Liver (tissue), 3 donors: Measurements from ENCODE around the gene ODF2.
"Not testable (repeated sequence)": the region's sequence is repeated elsewhere in the genome, so short reads cannot be mapped to it uniquely, and the experiment has no call there.

Experiments
- FOXA1 ChIP-seq: IDR thresholded peaks from 2 replicates; pipeline ENCODE4 v1.6.1; 2016; ENCODE audit warnings: antibody characterized with exemption
- FOXA2 ChIP-seq: IDR thresholded peaks from 2 replicates; pipeline ENCODE4 v1.6.1; 2016; ENCODE audit warnings: antibody characterized with exemption
- GABPA ChIP-seq, 2 donors: IDR thresholded peaks in 1 of 2; conservative IDR thresholded peaks in 1 of 2; 2 replicates each; pipeline ENCODE4 v1.6.1; 2016; ENCODE audit warnings: antibody characterized with exemption in 2 of 2, mild to moderate bottlenecking in 1 of 2, moderate library complexity in 1 of 2
- HNF4A ChIP-seq, 2 donors: conservative IDR thresholded peaks; 2 replicates each; pipeline ENCODE4 v1.6.1; 2016; ENCODE audit warnings: antibody characterized with exemption in 2 of 2, mild to moderate bottlenecking in 2 of 2
- MAX ChIP-seq: IDR thresholded peaks from 2 replicates; pipeline ENCODE4 v1.6.1; 2016; ENCODE audit warnings: antibody characterized with exemption
- RAD21 ChIP-seq, 2 donors: IDR thresholded peaks; 2 replicates each; pipeline ENCODE4 v1.6.1; 2016; ENCODE audit warnings: antibody characterized with exemption in 2 of 2, mild to moderate bottlenecking in 2 of 2
- RXRA ChIP-seq, 2 donors: IDR thresholded peaks; 2 replicates each; pipeline ENCODE4 v1.6.1; 2017 to 2018; ENCODE audit warnings: antibody characterized with exemption in 2 of 2, mild to moderate bottlenecking in 1 of 2
- SP1 ChIP-seq: IDR thresholded peaks from 2 replicates; pipeline ENCODE4 v1.6.1; 2018; ENCODE audit warnings: antibody characterized with exemption, mild to moderate bottlenecking
- TAF1 ChIP-seq: conservative IDR thresholded peaks from 2 replicates; pipeline ENCODE4 v1.6.1; 2016; ENCODE audit warnings: antibody characterized with exemption, mild to moderate bottlenecking
- TF ChIP-seq, protein P1 (sequence below): fragments of 150-350 bp; IDR thresholded peaks from 2 replicates; pipeline ENCODE4 v1.5.1; 2017; ENCODE audit warnings: improper control_type of control experiment, low read depth, low read length; ENCODE audit not compliant: missing input control
- TF ChIP-seq, protein P2 (sequence below): IDR thresholded peaks from 2 replicates; pipeline ENCODE4 v1.6.1; 2016; ENCODE audit warnings: antibody characterized with exemption
- TF ChIP-seq, protein P3 (sequence below): IDR thresholded peaks from 2 replicates; pipeline ENCODE4 v1.6.1; 2016; ENCODE audit warnings: antibody characterized with exemption
- donor health status: healthy.
- donor health status: healthy.

DNA sequence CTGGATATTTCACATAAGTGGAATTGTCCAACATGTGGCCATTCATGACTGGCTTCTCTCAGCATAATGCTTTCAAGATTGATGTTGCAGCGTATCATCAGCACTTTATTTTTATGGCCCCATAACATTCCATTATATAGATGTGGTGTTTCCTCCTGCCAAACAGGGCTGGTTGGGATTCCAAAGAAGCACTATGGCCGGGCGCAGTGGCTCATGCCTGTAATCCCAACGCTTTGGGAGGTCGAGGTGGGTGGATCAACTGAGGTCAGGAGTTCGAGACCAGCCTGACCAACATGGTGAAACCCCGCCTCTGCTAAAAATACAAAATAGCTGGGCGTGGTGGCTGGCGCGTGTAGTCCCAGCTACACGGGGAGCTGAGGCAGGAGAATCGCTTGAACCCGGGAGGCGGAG, 47.6 kb downstream of the ODF2 start:
- TF ChIP-seq, protein P1, sequence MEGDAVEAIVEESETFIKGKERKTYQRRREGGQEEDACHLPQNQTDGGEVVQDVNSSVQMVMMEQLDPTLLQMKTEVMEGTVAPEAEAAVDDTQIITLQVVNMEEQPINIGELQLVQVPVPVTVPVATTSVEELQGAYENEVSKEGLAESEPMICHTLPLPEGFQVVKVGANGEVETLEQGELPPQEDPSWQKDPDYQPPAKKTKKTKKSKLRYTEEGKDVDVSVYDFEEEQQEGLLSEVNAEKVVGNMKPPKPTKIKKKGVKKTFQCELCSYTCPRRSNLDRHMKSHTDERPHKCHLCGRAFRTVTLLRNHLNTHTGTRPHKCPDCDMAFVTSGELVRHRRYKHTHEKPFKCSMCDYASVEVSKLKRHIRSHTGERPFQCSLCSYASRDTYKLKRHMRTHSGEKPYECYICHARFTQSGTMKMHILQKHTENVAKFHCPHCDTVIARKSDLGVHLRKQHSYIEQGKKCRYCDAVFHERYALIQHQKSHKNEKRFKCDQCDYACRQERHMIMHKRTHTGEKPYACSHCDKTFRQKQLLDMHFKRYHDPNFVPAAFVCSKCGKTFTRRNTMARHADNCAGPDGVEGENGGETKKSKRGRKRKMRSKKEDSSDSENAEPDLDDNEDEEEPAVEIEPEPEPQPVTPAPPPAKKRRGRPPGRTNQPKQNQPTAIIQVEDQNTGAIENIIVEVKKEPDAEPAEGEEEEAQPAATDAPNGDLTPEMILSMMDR = not testable (repeated sequence)
- TF ChIP-seq TAF1; RXRA (IDR thresholded peaks at IDR 0.05); HNF4A (conservative IDR thresholded peaks at IDR 0.05); MAX; SP1; RAD21 (IDR thresholded peaks at IDR 0.05); FOXA2; GABPA (IDR thresholded peaks at IDR 0.05 in 1 of 2, conservative IDR thresholded peaks at IDR 0.05 in 1 of 2); FOXA1: not testable (repeated sequence)
- TF ChIP-seq, protein P2, sequence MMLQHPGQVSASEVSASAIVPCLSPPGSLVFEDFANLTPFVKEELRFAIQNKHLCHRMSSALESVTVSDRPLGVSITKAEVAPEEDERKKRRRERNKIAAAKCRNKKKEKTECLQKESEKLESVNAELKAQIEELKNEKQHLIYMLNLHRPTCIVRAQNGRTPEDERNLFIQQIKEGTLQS = not testable (repeated sequence)
- TF ChIP-seq, protein P3, sequence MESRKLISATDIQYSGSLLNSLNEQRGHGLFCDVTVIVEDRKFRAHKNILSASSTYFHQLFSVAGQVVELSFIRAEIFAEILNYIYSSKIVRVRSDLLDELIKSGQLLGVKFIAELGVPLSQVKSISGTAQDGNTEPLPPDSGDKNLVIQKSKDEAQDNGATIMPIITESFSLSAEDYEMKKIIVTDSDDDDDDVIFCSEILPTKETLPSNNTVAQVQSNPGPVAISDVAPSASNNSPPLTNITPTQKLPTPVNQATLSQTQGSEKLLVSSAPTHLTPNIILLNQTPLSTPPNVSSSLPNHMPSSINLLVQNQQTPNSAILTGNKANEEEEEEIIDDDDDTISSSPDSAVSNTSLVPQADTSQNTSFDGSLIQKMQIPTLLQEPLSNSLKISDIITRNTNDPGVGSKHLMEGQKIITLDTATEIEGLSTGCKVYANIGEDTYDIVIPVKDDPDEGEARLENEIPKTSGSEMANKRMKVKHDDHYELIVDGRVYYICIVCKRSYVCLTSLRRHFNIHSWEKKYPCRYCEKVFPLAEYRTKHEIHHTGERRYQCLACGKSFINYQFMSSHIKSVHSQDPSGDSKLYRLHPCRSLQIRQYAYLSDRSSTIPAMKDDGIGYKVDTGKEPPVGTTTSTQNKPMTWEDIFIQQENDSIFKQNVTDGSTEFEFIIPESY = not testable (repeated sequence)
